Thymus (tissue), 11 donors: ENCODE data around the gene CYP26B1. TPM values are rescaled to one million over a fixed set of nuclear protein-coding genes. Genes with fewer than 3 reads are reported as not detected.

Experiments used
- DNase-seq, 9 donors: peaks; one replicate each; pipeline ENCODE4 v3.0.0-alpha.2; 2013; ENCODE audit warnings: low spot score in 9 of 9, low read depth in 6 of 9, missing footprints in 1 of 9
- H3K27ac ChIP-seq, 2 donors: one replicate each; pipeline ENCODE4 v1.5.1; 2013; ENCODE audit warnings: control low read depth in 1 of 2, low read depth in 1 of 2, low read length in 1 of 2, mild to moderate bottlenecking in 1 of 2, moderate library complexity in 1 of 2
- H3K27me3 ChIP-seq, 2 donors: one replicate each; pipeline ENCODE4 v1.5.1; 2013; ENCODE audit warnings: low read length in 1 of 2; ENCODE audit not compliant: control insufficient read depth in 2 of 2, insufficient read depth in 1 of 2
- H3K36me3 ChIP-seq, 2 donors: one replicate each; pipeline ENCODE4 v1.5.1; 2013; ENCODE audit warnings: low read length in 1 of 2, mild to moderate bottlenecking in 1 of 2, moderate library complexity in 1 of 2; ENCODE audit not compliant: control insufficient read depth in 2 of 2, insufficient read depth in 2 of 2
- H3K4me1 ChIP-seq, 2 donors: one replicate each; pipeline ENCODE4 v1.5.1; 2013; ENCODE audit warnings: low read length in 2 of 2; ENCODE audit not compliant: control insufficient read depth in 2 of 2, insufficient read depth in 2 of 2
- H3K4me3 ChIP-seq, 2 donors: one replicate each; pipeline ENCODE4 v1.5.1; 2013; ENCODE audit warnings: low read length in 2 of 2, control low read depth in 1 of 2, mild to moderate bottlenecking in 1 of 2
- H3K9me3 ChIP-seq, 2 donors: one replicate each; pipeline ENCODE4 v1.5.1; 2013; ENCODE audit warnings: low read length in 1 of 2, mild to moderate bottlenecking in 1 of 2; ENCODE audit not compliant: control insufficient read depth in 2 of 2, insufficient read depth in 1 of 2
- WGBS: extraction: QIAGEN DNeasy Blood & Tissue Kit; methylation state at CpG from one replicate; pipeline ENCODE4 v1.1.7; 2013; 5-methylcytosine and 5-hydroxymethylcytosine counted together
- polyA plus RNA-seq: library from polyadenylated mRNA; stranded (reverse); fragments of 200-250 nt; gene quantifications from one replicate; pipeline ENCODE4 v1.2.3, GENCODE V29; 2013
- total RNA-seq: library from RNA; stranded (reverse); fragments of 120-200 nt; gene quantifications from one replicate; pipeline ENCODE4 v1.2.4, GENCODE V29; 2013
- donor health status: healthy.

CYP26B1 gene
- total and polyA plus RNA-seq, 2 donors, result 5.6 to 10.3 TPM

GRCh38 chr2:72129681-72130340 is 17.9 kb downstream of the CYP26B1 start:
- DNase-seq, result no peak
- H3K27ac ChIP-seq, result peak overlapping the region in 1 of 2 donors; percentile 38
- no peak overlapping the region for H3K4me3 ChIP-seq
- peaks cover 0 to 5% of the 10 kb centered on the region in 2 donors for H3K27me3 ChIP-seq
- H3K4me1 ChIP-seq, result peaks cover 0 to 11% of the 10 kb centered on the region in 2 donors
- H3K36me3 ChIP-seq, result no peaks in the 10 kb centered on the region
- no peaks in the 10 kb centered on the region for H3K9me3 ChIP-seq
- 90% methylated on average over 9 of the region's 9 CpGs for WGBS

GRCh38 chr2:72128843-72129227 is 18.8 kb downstream of the CYP26B1 start:
- no peak for DNase-seq
- WGBS, result 88% methylated on average over 11 of the region's 11 CpGs
- Histone ChIP-seq H3K36me3 (no peaks in the 10 kb centered on the region), H3K27me3 (peaks cover 0 to 5% of the 10 kb centered on the region in 2 donors), H3K9me3 (no peaks in the 10 kb centered on the region), H3K27ac (no peak overlapping the region), H3K4me1 (peaks cover 0 to 11% of the 10 kb centered on the region in 2 donors), H3K4me3 (no peak overlapping the region)

- H3K4me3 ChIP-seq, result no peak overlapping the region
- H3K36me3 ChIP-seq, result no peaks in the 10 kb centered on the region
- H3K4me1 ChIP-seq, result peaks cover 0 to 11% of the 10 kb centered on the region in 2 donors
- WGBS, result 94% methylated on average over 24 of the region's 24 CpGs
- peak overlapping the region in 1 of 2 donors; percentile 19 for H3K27ac ChIP-seq
- H3K27me3 ChIP-seq, result peaks cover 0 to 5% of the 10 kb centered on the region in 2 donors
- DNase-seq, result no peak
- no peaks in the 10 kb centered on the region for H3K9me3 ChIP-seq
These were observed 19.4 kb downstream of the CYP26B1 start for GRCh38 chr2:72128059-72128842.

GRCh38 chr2:72127401-72128058 is 20.1 kb downstream of the CYP26B1 start:
- Histone ChIP-seq H3K4me3 (no peak overlapping the region), H3K27ac (peak overlapping the region in 1 of 2 donors; percentile 19), H3K27me3 (peaks cover 0 to 5% of the 10 kb centered on the region in 2 donors), H3K36me3 (no peaks in the 10 kb centered on the region), H3K4me1 (peaks cover 0 to 6% of the 10 kb centered on the region in 2 donors), H3K9me3 (no peaks in the 10 kb centered on the region)
- 91% methylated on average over 21 of the region's 21 CpGs for WGBS
- DNase-seq, result no peak

GRCh38 chr2:72126186-72127100 is 21.2 kb downstream of the CYP26B1 start:
- Histone ChIP-seq H3K27ac (no peak overlapping the region), H3K36me3 (no peaks in the 10 kb centered on the region), H3K9me3 (no peaks in the 10 kb centered on the region), H3K4me1 (peaks cover 0 to 6% of the 10 kb centered on the region in 2 donors), H3K27me3 (peaks cover 0 to 5% of the 10 kb centered on the region in 2 donors), H3K4me3 (no peak overlapping the region)
- DNase-seq, result no peak
- 89% methylated on average over 10 of the region's 10 CpGs for WGBS

- 90% methylated on average over 4 of the region's 4 CpGs for WGBS
- peaks cover 0 to 6% of the 10 kb centered on the region in 2 donors for H3K4me1 ChIP-seq
- H3K9me3 ChIP-seq, result no peaks in the 10 kb centered on the region
- H3K36me3 ChIP-seq, result no peaks in the 10 kb centered on the region
- no peak for DNase-seq
- H3K27me3 ChIP-seq, result no peaks in the 10 kb centered on the region
- H3K27ac ChIP-seq, result no peak overlapping the region
- no peak overlapping the region for H3K4me3 ChIP-seq
These were observed 23.3 kb downstream of the CYP26B1 start for GRCh38 chr2:72124376-72124775.

GRCh38 chr2:72121153-72121552 is 26.5 kb downstream of the CYP26B1 start:
- WGBS, result 79% methylated on average over 4 of the region's 4 CpGs
- no peak for DNase-seq
- Histone ChIP-seq H3K4me1 (no peaks in the 10 kb centered on the region), H3K27me3 (no peaks in the 10 kb centered on the region), H3K27ac (no peak overlapping the region), H3K9me3 (no peaks in the 10 kb centered on the region), H3K4me3 (no peak overlapping the region), H3K36me3 (no peaks in the 10 kb centered on the region)

- Histone ChIP-seq H3K27me3 (no peaks in the 10 kb centered on the region), H3K4me1 (peaks cover 0 to 6% of the 10 kb centered on the region in 2 donors), H3K36me3 (no peaks in the 10 kb centered on the region), H3K9me3 (no peaks in the 10 kb centered on the region), H3K27ac (no peak overlapping the region), H3K4me3 (no peak overlapping the region)
- no peak for DNase-seq
- WGBS, result 96% methylated on average over 6 of the region's 6 CpGs
These were observed 28.7 kb downstream of the CYP26B1 start for GRCh38 chr2:72118951-72119350.
